Erythroblast (primary cell): Measurements from ENCODE around the gene MOB2.
A peak's percentile ranks its signal among the peaks of the same experiment; 100 is the strongest.

Experiments used
- DNase-seq, 2 experiments: peaks; one replicate each; lab custom pipeline; 2025; lab: John Stamatoyannopoulos, UW
- GATA1 ChIP-seq: IDR thresholded peaks from 2 replicates; pipeline ENCODE4 v1.6.1; 2011; ENCODE audit warnings: low read depth, mild to moderate bottlenecking, control low read depth, low read length, moderate library complexity
- POLR2A ChIP-seq: IDR thresholded peaks from 2 replicates; pipeline ENCODE4 v1.6.1; 2011; ENCODE audit warnings: mild to moderate bottlenecking, low read length

Gene MOB2

GRCh38 chr11:1523077-1523476, 36.5 kb upstream of the MOB2 start:
- TF ChIP-seq POLR2A (no peak), GATA1 (no peak)

GRCh38 chr11:1522081-1522424, 35.5 kb upstream of the MOB2 start:
- no peak for DNase-seq
- TF ChIP-seq GATA1 (no peak), POLR2A (no peak)

More at GRCh38 chr11:1523077-1523476, 36.5 kb upstream of the MOB2 start:
- no peak for DNase-seq

GRCh38 chr11:1521382-1522080, 35.0 kb upstream of the MOB2 start:
- no peak for DNase-seq
- TF ChIP-seq GATA1 = no peak
- TF ChIP-seq POLR2A = no peak

- no peak for DNase-seq
- no peak for TF ChIP-seq GATA1
- no peak for TF ChIP-seq POLR2A
Measured at GRCh38 chr11:1520663-1521267, 34.2 kb upstream of the MOB2 start.

- TF ChIP-seq GATA1 (no peak), POLR2A (no peak)
Measured at GRCh38 chr11:1520209-1520662, 33.7 kb upstream of the MOB2 start.

GRCh38 chr11:1519028-1520010, 32.7 kb upstream of the MOB2 start:
- TF ChIP-seq POLR2A (no peak), GATA1 (no peak)

More at GRCh38 chr11:1520209-1520662, 33.7 kb upstream of the MOB2 start:
- no peak for DNase-seq

GRCh38 chr11:1518301-1518700, 31.7 kb upstream of the MOB2 start:
- TF ChIP-seq POLR2A (no peak), GATA1 (no peak)
- no peak for DNase-seq

More at GRCh38 chr11:1519028-1520010, 32.7 kb upstream of the MOB2 start:
- DNase-seq = no peak

- DNase-seq = no peak
- TF ChIP-seq GATA1 (no peak), POLR2A (no peak)
Measured at GRCh38 chr11:1517117-1518005, 30.8 kb upstream of the MOB2 start.

GRCh38 chr11:1516273-1517067, 29.9 kb upstream of the MOB2 start:
- no peak for TF ChIP-seq GATA1
- DNase-seq = no peak

GRCh38 chr11:1515082-1516060, 28.8 kb upstream of the MOB2 start:
- peak; percentile 57 to 80 for DNase-seq
- TF ChIP-seq POLR2A (no peak), GATA1 (no peak)
